ENCODE results near the gene SERPINA6. TPM values are rescaled to one million over a fixed set of nuclear protein-coding genes. Genes with fewer than 3 reads are reported as not detected.
"Not testable (repeated sequence)": the region's sequence is repeated elsewhere in the genome, so short reads cannot be mapped to it uniquely, and the experiment has no call there.

Gene SERPINA6
- total and polyA plus RNA-seq, 8 donors, result 0.08 to 0.28 (median 0.14) TPM; not detected in 4

- Histone ChIP-seq H3K27me3 (no peaks in the 10 kb centered on the region), H3K9me3 (peaks cover 0 to 8% of the 10 kb centered on the region in 2 donors), H3K4me3 (no peak overlapping the region), H3K4me1 (no peaks in the 10 kb centered on the region), H3K27ac (no peak overlapping the region), H3K36me3 (no peaks in the 10 kb centered on the region)
- TF ChIP-seq CTCF (IDR thresholded peaks at IDR 0.05), result no peak
- DNase-seq, result no peak
- no peak for ATAC-seq
- intact Hi-C loops (cut with DNase I), result no loop called here
Observed at GRCh38 chr14:94306047-94306978, 16.8 kb downstream of the SERPINA6 start.

- H3K27me3 ChIP-seq, result no peaks in the 10 kb centered on the region
- TF ChIP-seq CTCF (IDR thresholded peaks at IDR 0.05), result no peak
- H3K4me1 ChIP-seq, result no peaks in the 10 kb centered on the region
- H3K36me3 ChIP-seq, result no peaks in the 10 kb centered on the region
- no peak overlapping the region for H3K27ac ChIP-seq
- intact Hi-C loops (cut with DNase I), result no loop called here
- H3K4me3 ChIP-seq, result no peak overlapping the region
- peaks cover 0 to 10% of the 10 kb centered on the region in 2 donors for H3K9me3 ChIP-seq
- ATAC-seq (no peak), DNase-seq (no peak)
Observed at GRCh38 chr14:94305620-94306019, 17.5 kb downstream of the SERPINA6 start.

GRCh38 chr14:94304243-94304642 is 18.9 kb downstream of the SERPINA6 start:
- DNase-seq (no peak), ATAC-seq (no peak)
- Histone ChIP-seq H3K36me3 (no peaks in the 10 kb centered on the region), H3K27me3 (no peaks in the 10 kb centered on the region), H3K4me3 (no peak overlapping the region), H3K27ac (no peak overlapping the region), H3K4me1 (no peaks in the 10 kb centered on the region), H3K9me3 (peaks cover 0 to 10% of the 10 kb centered on the region in 2 donors)
- intact Hi-C loops (cut with DNase I), result no loop called here
- no peak for TF ChIP-seq CTCF (IDR thresholded peaks at IDR 0.05)

GRCh38 chr14:94303111-94303510 is 20.0 kb downstream of the SERPINA6 start:
- peaks cover 0 to 10% of the 10 kb centered on the region in 2 donors for H3K9me3 ChIP-seq
- H3K36me3 ChIP-seq, result no peaks in the 10 kb centered on the region
- no peak overlapping the region for H3K4me3 ChIP-seq
- no peaks in the 10 kb centered on the region for H3K4me1 ChIP-seq
- H3K27ac ChIP-seq, result no peak overlapping the region
- H3K27me3 ChIP-seq, result no peaks in the 10 kb centered on the region
- ATAC-seq (no peak), DNase-seq (no peak)
- TF ChIP-seq CTCF (IDR thresholded peaks at IDR 0.05), result no peak
- intact Hi-C loops (cut with DNase I), result no loop called here

- Histone ChIP-seq H3K9me3 (peaks cover 0 to 2% of the 10 kb centered on the region in 2 donors), H3K27ac (no peak overlapping the region), H3K4me3 (no peak overlapping the region), H3K27me3 (peaks cover 0 to 5% of the 10 kb centered on the region in 2 donors), H3K36me3 (no peaks in the 10 kb centered on the region), H3K4me1 (no peaks in the 10 kb centered on the region)
- ATAC-seq (no peak), DNase-seq (no peak)
- no peak for TF ChIP-seq CTCF (IDR thresholded peaks at IDR 0.05)
- intact Hi-C loops (cut with DNase I), result no loop called here
Observed at GRCh38 chr14:94298130-94298529, 25.0 kb downstream of the SERPINA6 start.

GRCh38 chr14:94296181-94296545 is 27.0 kb downstream of the SERPINA6 start:
- ATAC-seq, result not testable (repeated sequence)

More at GRCh38 chr14:94296181-94296545, 27.0 kb downstream of the SERPINA6 start:
- H3K4me1 ChIP-seq; intact Hi-C loops (cut with DNase I); H3K4me3 ChIP-seq; H3K27me3 ChIP-seq; H3K27ac ChIP-seq; H3K36me3 ChIP-seq; DNase-seq; H3K9me3 ChIP-seq: not testable (repeated sequence)
